ENCODE results near the gene STOX2. TPM values are rescaled to one million over a fixed set of nuclear protein-coding genes. Genes with fewer than 3 reads are reported as not detected.

STOX2 gene
- total and polyA plus RNA-seq, 2 of the 8 experiments (the other 6 are each of a cell fraction or from before 2014, with no cell fraction given), result 5.5 to 20.0 TPM

Other genes with a start within 250 kb of the STOX2 start
- gene RWDD4, start 246.1 kb upstream of the STOX2 start, total RNA-seq (2021; fragmentation: NEBNext Ultra II Directional; extraction: Animal tissue kit (Norgen Biotek cat#: 25700)), result 18.5 and 18.9 TPM in 2 replicates
- gene RWDD4, start 246.1 kb upstream of the STOX2 start, polyA plus RNA-seq (2011; rRNA removed), result 4.0 and 5.4 TPM in 2 replicates
- gene TRAPPC11, start 246.0 kb upstream of the STOX2 start, total RNA-seq (2021; fragmentation: NEBNext Ultra II Directional; extraction: Animal tissue kit (Norgen Biotek cat#: 25700)), result 23.1 and 25.9 TPM in 2 replicates
- 15.3 and 19.2 TPM in 2 replicates for gene TRAPPC11, start 246.0 kb upstream of the STOX2 start, polyA plus RNA-seq (2011; rRNA removed)